A673 (cell line): ENCODE data around the gene GIT2. TPM values are rescaled to one million over a fixed set of nuclear protein-coding genes. Genes with fewer than 3 reads are reported as not detected.

Experiments
- BruUV-seq: library from RNA; stranded (reverse); fragments of 400-500 nt; replicated peaks from 2 replicates; lab custom pipeline; 2021; lab: Mats Ljungman, UMichigan
- CTCF ChIA-PET: fragments of 300-600 bp; sonication (Branson Sonifier 250); formaldehyde crosslinking; loops from one replicate; lab custom pipeline; 2022; ENCODE audit warnings: antibody characterized with exemption; lab: Charles Lee
- POLR2A ChIA-PET: fragments of 300-600 bp; sonication (Branson Sonifier 250); formaldehyde crosslinking; loops from one replicate; lab custom pipeline; 2022; ENCODE audit warnings: antibody characterized with exemption; ENCODE audit not compliant: low non-redundant PET; lab: Charles Lee
- DNase-seq: peaks from one replicate; pipeline ENCODE4 v3.0.0-alpha.2; 2015; ENCODE audit warnings: low spot score
- H3K27ac ChIP-seq: fragments of 200-600 bp; sonication (generic); 2 replicates; pipeline ENCODE4 v1.5.1; 2016; ENCODE audit warnings: mixed run types, low read depth, mild to moderate bottlenecking, mixed read lengths, antibody characterized with exemption, low read length; ENCODE audit not compliant: poor library complexity, severe bottlenecking
- H3K27me3 ChIP-seq: fragments of 200-600 bp; sonication (generic); replicated peaks from 2 replicates; pipeline ENCODE4 v1.6.1; 2017; ENCODE audit warnings: mixed run types, low read depth, mild to moderate bottlenecking, mixed read lengths, antibody characterized with exemption, low read length; ENCODE audit not compliant: insufficient read depth, poor library complexity
- H3K36me3 ChIP-seq: fragments of 200-600 bp; sonication (generic); 2 replicates; pipeline ENCODE4 v1.6.1; 2016; ENCODE audit warnings: mixed run types, mild to moderate bottlenecking, mixed read lengths, antibody characterized with exemption, low read length; ENCODE audit not compliant: insufficient read depth, poor library complexity, severe bottlenecking
- H3K4me1 ChIP-seq: fragments of 200-600 bp; sonication (generic); 2 replicates; pipeline ENCODE4 v1.6.1; 2017; ENCODE audit warnings: mixed run types, mild to moderate bottlenecking, mixed read lengths, antibody characterized with exemption, low read length; ENCODE audit not compliant: insufficient read depth, poor library complexity, severe bottlenecking
- H3K4me3 ChIP-seq: fragments of 200-600 bp; sonication (generic); 2 replicates; pipeline ENCODE4 v1.5.1; 2016; ENCODE audit warnings: low read depth, mixed run types, mild to moderate bottlenecking, mixed read lengths, low read length; ENCODE audit not compliant: poor library complexity, severe bottlenecking
- H3K9me3 ChIP-seq: fragments of 200-600 bp; sonication (generic); 2 replicates; pipeline ENCODE4 v1.6.1; 2016; ENCODE audit warnings: mixed run types, low read depth, mild to moderate bottlenecking, mixed read lengths, antibody characterized with exemption, low read length; ENCODE audit not compliant: poor library complexity, severe bottlenecking
- CTCF ChIP-seq: fragments of 300-800, 200-600 bp; sonication (generic); conservative IDR thresholded peaks from 2 replicates; pipeline ENCODE4 v1.5.1; 2017; ENCODE audit warnings: low read depth, mild to moderate bottlenecking, antibody characterized with exemption, low read length, moderate library complexity, mixed read lengths
- EZH2 ChIP-seq: fragments of 200-600 bp; sonication (generic); IDR thresholded peaks from 2 replicates; pipeline ENCODE4 v1.6.1; 2017; ENCODE audit warnings: borderline replicate concordance, low read depth, mild to moderate bottlenecking, mixed read lengths, antibody characterized with exemption, low read length; ENCODE audit not compliant: poor library complexity, severe bottlenecking
- intact Hi-C: fragments of 100-400 bp; cut with micrococcal nuclease; formaldehyde crosslinking; loops from one replicate; pipeline ENCODE4 v1.10.0; 2022; ENCODE audit not compliant: unreplicated experiment
- total RNA-seq: library from RNA; stranded (reverse); gene quantifications from 2 replicates; pipeline ENCODE4 v1.2.3, GENCODE V29; 2021

The GIT2 gene
- total RNA-seq, 1 experiment from 2014 or later: 48.1 TPM

DNA sequence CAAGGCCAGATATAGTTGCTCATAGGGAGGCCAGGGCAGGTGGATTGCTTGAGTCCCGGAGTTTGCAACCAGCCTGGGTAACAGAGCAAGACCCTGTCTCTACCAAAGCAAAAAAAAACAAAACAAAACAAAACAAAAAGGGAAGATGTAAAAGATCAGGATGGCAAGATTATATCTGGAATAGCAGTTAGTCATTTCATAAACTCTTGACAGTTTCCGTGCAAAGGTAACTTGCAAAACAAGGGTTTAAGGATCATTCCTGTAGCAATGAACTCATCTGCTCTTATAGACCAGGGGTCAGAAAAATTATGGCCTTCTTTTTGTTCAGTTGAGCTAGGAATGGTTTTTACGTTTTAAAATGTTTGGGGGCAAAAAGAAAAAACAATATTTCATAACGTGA, 29.6 kb downstream of the GIT2 start:
- H3K27ac ChIP-seq: no peak overlapping the region
- no peaks in the 10 kb centered on the region for H3K9me3 ChIP-seq
- no peaks in the 10 kb centered on the region for H3K27me3 ChIP-seq
- intact Hi-C loops: no loop called here
- CTCF ChIA-PET: no interaction called here
- DNase-seq: no peak
- no peaks in the 10 kb centered on the region for H3K4me1 ChIP-seq
- no peak overlapping the region for H3K4me3 ChIP-seq
- TF ChIP-seq EZH2: no peak
- TF ChIP-seq CTCF: no peak
- POLR2A ChIA-PET: no interaction called here
- no TSS peak for BruUV-seq
- peaks cover 13% of the 10 kb centered on the region for H3K36me3 ChIP-seq

GRCh38 chr12:109963743-109964429, 32.3 kb downstream of the GIT2 start:
- no peak overlapping the region for H3K27ac ChIP-seq
- H3K36me3 ChIP-seq: peaks cover 32% of the 10 kb centered on the region
- POLR2A ChIA-PET: no interaction called here
- intact Hi-C loops: no loop called here
- H3K4me1 ChIP-seq: no peaks in the 10 kb centered on the region
- DNase-seq: no peak
- TF ChIP-seq EZH2 (no peak), CTCF (no peak)
- CTCF ChIA-PET: no interaction called here
- H3K27me3 ChIP-seq: no peaks in the 10 kb centered on the region
- H3K4me3 ChIP-seq: no peak overlapping the region
- no peaks in the 10 kb centered on the region for H3K9me3 ChIP-seq
- BruUV-seq: no TSS peak

- no peak for DNase-seq
- ChIA-PET CTCF (no interaction called here), POLR2A (no interaction called here)
- Histone ChIP-seq H3K4me1 (no peaks in the 10 kb centered on the region), H3K27me3 (no peaks in the 10 kb centered on the region), H3K9me3 (no peaks in the 10 kb centered on the region), H3K27ac (no peak overlapping the region), H3K36me3 (peaks cover 32% of the 10 kb centered on the region), H3K4me3 (no peak overlapping the region)
- TSS peak; percentile 19 for BruUV-seq
- no peak for TF ChIP-seq EZH2
- TF ChIP-seq CTCF: no peak
- intact Hi-C loops: no loop called here
Observed at GRCh38 chr12:109963330-109963729, 32.8 kb downstream of the GIT2 start.
